Adrenal gland (tissue), 12 donors: ENCODE results near the gene ZC2HC1B. TPM values are rescaled to one million over a fixed set of nuclear protein-coding genes. Genes with fewer than 3 reads are reported as not detected.

Source experiments
- DNase-seq, 7 donors: peaks; one replicate each; pipeline ENCODE4 v3.0.0-alpha.2; 2019 to 2020
- H3K27ac ChIP-seq, 5 donors: fragments of 200-600 bp; sonication (generic) in 4 of 5; 1 replicate in 3 of 5; 2 replicates in 2 of 5; pipeline versions ENCODE4 v1.5.1 to v1.8.0; 2016 to 2020; ENCODE audit warnings: mild to moderate bottlenecking in 1 of 5
- H3K27me3 ChIP-seq: fragments of 200-600 bp; 2 replicates; pipeline ENCODE4 v1.8.0; 2021
- H3K36me3 ChIP-seq, 2 donors: fragments of 200-600 bp; replicated peaks in 1 of 2; 1 replicate in 1 of 2; 2 replicates in 1 of 2; pipeline versions ENCODE4 v1.5.1 to v1.8.0; 2018 to 2022
- H3K4me1 ChIP-seq, 2 donors: fragments of 200-600 bp; replicated peaks in 1 of 2; 1 replicate in 1 of 2; 2 replicates in 1 of 2; pipeline versions ENCODE4 v1.5.1 to v1.8.0; 2018 to 2021
- H3K4me3 ChIP-seq, 4 donors: fragments of 200-600 bp; sonication (generic) in 3 of 4; one replicate each; pipeline ENCODE4 v1.5.1; 2016 to 2018
- H3K9me3 ChIP-seq, 3 donors: fragments of 200-600 bp; sonication (generic) in 1 of 3; replicated peaks in 1 of 3; 1 replicate in 2 of 3; 2 replicates in 1 of 3; pipeline versions ENCODE4 v1.5.1 to v1.8.0; 2016 to 2021
- CTCF ChIP-seq, 6 experiments: fragments of 450-650 bp in 4 of 6; fragments of 200-600 bp in 2 of 6; sonication (generic) in 1 of 6; IDR thresholded peaks; 1 replicate in 5 of 6; 2 replicates in 1 of 6; pipeline versions ENCODE4 v1.5.1 to v1.8.0; 2016 to 2021; ENCODE audit warnings: antibody characterized with exemption in 6 of 6, mild to moderate bottlenecking in 2 of 6, moderate library complexity in 1 of 6
- POLR2A ChIP-seq, 2 donors: fragments of 450-650 bp; IDR thresholded peaks; one replicate each; pipeline ENCODE4 v1.6.1; 2017; ENCODE audit warnings: antibody characterized with exemption in 2 of 2, mild to moderate bottlenecking in 2 of 2, moderate library complexity in 1 of 2
- WGBS, 4 donors: extraction: QIAGEN DNeasy Blood & Tissue Kit in 2 of 4; methylation state at CpG; one replicate each; pipeline versions ENCODE4 v1.1.5 to v1.1.7; 2013 to 2017; 5-methylcytosine and 5-hydroxymethylcytosine counted together
- intact Hi-C, 2 donors: fragments of 100-400 bp; cut with DNase I; formaldehyde crosslinking; loops; one replicate each; pipeline versions ENCODE4 v1.14.1 to v1.15.0; 2022 to 2023
- polyA plus RNA-seq, 3 donors: library from polyadenylated mRNA; stranded (reverse); fragments of 200-250 nt in 2 of 3; fragments of 350-450 nt in 1 of 3; fragmentation: Illumina TruSeq in 1 of 3; extraction: RNeasy Lipid Tissue Mini Kit (QIAGEN cat#74804) in 1 of 3; gene quantifications; one replicate each; pipeline ENCODE4 v1.2.3, GENCODE V29; 2013 to 2014
- total RNA-seq, 9 donors: library from RNA; depleted of rRNA in 4 of 9; stranded (reverse); fragments of >200 nt in 4 of 9; fragments of 120-200 nt in 1 of 9; fragmentation: NEBNext Ultra II Directional in 1 of 9; extraction: Animal tissue kit (Norgen Biotek cat#: 25700) in 1 of 9; gene quantifications; one replicate each; pipeline versions ENCODE4 v1.1.0 to v1.2.4, GENCODE V29; 2013 to 2023
- donor health status: healthy with polysubstance abuse.
- donor health status: Bipolar disorder and iron deficiency.
- donor health status: DM: yes; HTN: yes; CAD: no.
- donor health status: DM: no; HTN: no; CAD: no.
- donor health status: DM: no; HTN: no; CAD: no.
- donor health status: DM: yes; HTN: yes; CAD: no.

ZC2HC1B gene
- total and polyA plus RNA-seq, 12 donors, result 0.32 to 1.0 TPM; not detected in 10

GRCh38 chr6:143941852-143942627 is 77.8 kb downstream of the ZC2HC1B start:
- H3K27ac ChIP-seq, result no peak overlapping the region
- 73 to 76% (median 76%) methylated on average over 20 of the region's 20 CpGs for WGBS, 4 donors
- DNase-seq, result peak; percentile 48 to 76 (median 68)
- intact Hi-C loops, result loop anchor here (2.0 to 5.0 kb wide), 2 partner anchors 70 to 73 kb away; no protein-coding TSS in a partner anchor
- H3K27me3 ChIP-seq, result no peaks in the 10 kb centered on the region
- no peaks in the 10 kb centered on the region for H3K4me1 ChIP-seq
- no peaks in the 10 kb centered on the region for H3K36me3 ChIP-seq
- H3K9me3 ChIP-seq, result no peaks in the 10 kb centered on the region
- H3K4me3 ChIP-seq, result no peak overlapping the region
- TF ChIP-seq CTCF (IDR thresholded peaks at IDR 0.05), result peak; percentile 39 to 63 (median 53)
- TF ChIP-seq POLR2A (IDR thresholded peaks at IDR 0.05), result no peak

- Histone ChIP-seq H3K27ac (no peak overlapping the region), H3K27me3 (no peaks in the 10 kb centered on the region), H3K9me3 (no peaks in the 10 kb centered on the region), H3K36me3 (peaks cover 0 to 9% of the 10 kb centered on the region in 2 donors), H3K4me1 (no peaks in the 10 kb centered on the region), H3K4me3 (no peak overlapping the region)
- intact Hi-C loops, result no loop called here
- TF ChIP-seq POLR2A (IDR thresholded peaks at IDR 0.05), result no peak
- 88 to 96% (median 91%) methylated on average over 7 of the region's 7 CpGs for WGBS, 4 donors
- no peak for DNase-seq
Observed at GRCh38 chr6:143948208-143948607, 83.9 kb downstream of the ZC2HC1B start.

GRCh38 chr6:143949535-143949934 is 85.3 kb downstream of the ZC2HC1B start:
- WGBS, 4 donors, result 89 to 100% (median 91%) methylated on average over 1 of the region's 1 CpG
- Histone ChIP-seq H3K4me3 (no peak overlapping the region), H3K9me3 (no peaks in the 10 kb centered on the region), H3K27me3 (no peaks in the 10 kb centered on the region), H3K4me1 (no peaks in the 10 kb centered on the region), H3K27ac (no peak overlapping the region), H3K36me3 (peaks cover 0 to 9% of the 10 kb centered on the region in 2 donors)
- no peak for TF ChIP-seq CTCF (IDR thresholded peaks at IDR 0.05)
- TF ChIP-seq POLR2A (IDR thresholded peaks at IDR 0.05), result no peak
- DNase-seq, result no peak
- intact Hi-C loops, result no loop called here

GRCh38 chr6:143949962-143950361 is 85.7 kb downstream of the ZC2HC1B start:
- H3K27ac ChIP-seq, result no peak overlapping the region
- H3K9me3 ChIP-seq, result no peaks in the 10 kb centered on the region
- H3K4me1 ChIP-seq, result no peaks in the 10 kb centered on the region
- peaks cover 0 to 9% of the 10 kb centered on the region in 2 donors for H3K36me3 ChIP-seq
- TF ChIP-seq POLR2A (IDR thresholded peaks at IDR 0.05) (no peak), CTCF (IDR thresholded peaks at IDR 0.05) (no peak)
- no peak for DNase-seq
- no peak overlapping the region for H3K4me3 ChIP-seq
- H3K27me3 ChIP-seq, result no peaks in the 10 kb centered on the region
- 91 to 94% (median 92%) methylated on average over 9 of the region's 9 CpGs for WGBS, 4 donors
- intact Hi-C loops, result no loop called here

GRCh38 chr6:143950875-143951274 is 86.6 kb downstream of the ZC2HC1B start:
- WGBS, 4 donors, result 63 to 93% (median 75%) methylated on average over 3 of the region's 3 CpGs
- Histone ChIP-seq H3K4me3 (no peak overlapping the region), H3K36me3 (peaks cover 0 to 9% of the 10 kb centered on the region in 2 donors), H3K4me1 (no peaks in the 10 kb centered on the region), H3K27me3 (no peaks in the 10 kb centered on the region), H3K9me3 (no peaks in the 10 kb centered on the region), H3K27ac (no peak overlapping the region)
- intact Hi-C loops, result no loop called here
- DNase-seq, result no peak
- TF ChIP-seq CTCF (IDR thresholded peaks at IDR 0.05), result no peak
- TF ChIP-seq POLR2A (IDR thresholded peaks at IDR 0.05), result no peak
